Measurements from ENCODE around the gene PTPN11.
"Not testable (repeated sequence)": the region's sequence is repeated elsewhere in the genome, so short reads cannot be mapped to it uniquely, and the experiment has no call there.

The PTPN11 gene

GRCh38 chr12:112514926-112515642, 96.3 kb downstream of the PTPN11 start:
- no peak for DNase-seq (ENCODE audit: low read depth)

- DNase-seq (ENCODE audit: low read depth), result no peak
Measured at GRCh38 chr12:112515868-112516267, 97.1 kb downstream of the PTPN11 start.

- no peak for DNase-seq (ENCODE audit: low read depth)
Measured at GRCh38 chr12:112517730-112518364, 99.1 kb downstream of the PTPN11 start.

- no peak for DNase-seq (ENCODE audit: low read depth)
Measured at GRCh38 chr12:112518365-112518735, 99.6 kb downstream of the PTPN11 start.

- DNase-seq (ENCODE audit: low read depth), result not testable (repeated sequence)
Measured at GRCh38 chr12:112519841-112520340, 101.1 kb downstream of the PTPN11 start.

- no peak for DNase-seq (ENCODE audit: low read depth)
Measured at GRCh38 chr12:112523856-112524255, 105.1 kb downstream of the PTPN11 start.

- no peak for DNase-seq (ENCODE audit: low read depth)
Measured at GRCh38 chr12:112524269-112524668, 105.5 kb downstream of the PTPN11 start.

GRCh38 chr12:112524676-112525425, 106.1 kb downstream of the PTPN11 start:
- peak; percentile 46 for DNase-seq (ENCODE audit: low read depth)

- DNase-seq (ENCODE audit: low read depth), result no peak
Measured at GRCh38 chr12:112525426-112525809, 106.7 kb downstream of the PTPN11 start.

- DNase-seq (ENCODE audit: low read depth), result no peak
Measured at GRCh38 chr12:112527082-112527481, 108.3 kb downstream of the PTPN11 start.

- no peak for DNase-seq (ENCODE audit: low read depth)
Measured at GRCh38 chr12:112527501-112527900, 108.8 kb downstream of the PTPN11 start.

GRCh38 chr12:112528521-112528920, 109.8 kb downstream of the PTPN11 start:
- no peak for DNase-seq (ENCODE audit: low read depth)

- no peak for DNase-seq (ENCODE audit: low read depth)
Measured at GRCh38 chr12:112530941-112531340, 112.2 kb downstream of the PTPN11 start.

GRCh38 chr12:112532106-112532505, 113.4 kb downstream of the PTPN11 start:
- DNase-seq (ENCODE audit: low read depth), result no peak

GRCh38 chr12:112533528-112533927, 114.8 kb downstream of the PTPN11 start:
- no peak for DNase-seq (ENCODE audit: low read depth)

- DNase-seq (ENCODE audit: low read depth), result no peak
Measured at GRCh38 chr12:112535017-112535416, 116.3 kb downstream of the PTPN11 start.

- no peak for DNase-seq (ENCODE audit: low read depth)
Measured at GRCh38 chr12:112535637-112536366, 117.1 kb downstream of the PTPN11 start.

- no peak for DNase-seq (ENCODE audit: low read depth)
Measured at GRCh38 chr12:112536367-112536730, 117.6 kb downstream of the PTPN11 start.

GRCh38 chr12:112537710-112538396, 119.1 kb downstream of the PTPN11 start:
- no peak for DNase-seq (ENCODE audit: low read depth)

GRCh38 chr12:112538740-112539139, 120.0 kb downstream of the PTPN11 start:
- no peak for DNase-seq (ENCODE audit: low read depth)

- DNase-seq (ENCODE audit: low read depth), result no peak
Measured at GRCh38 chr12:112539221-112539620, 120.5 kb downstream of the PTPN11 start.

GRCh38 chr12:112540021-112540420, 121.3 kb downstream of the PTPN11 start:
- DNase-seq (ENCODE audit: low read depth), result no peak
